AG09309 (cell line): ENCODE measurements around the gene HSPG2.

Source experiments
- DNase-seq: peaks from one replicate; pipeline ENCODE4 v3.0.0-alpha.2; 2010; ENCODE audit warnings: low read depth
- H3K4me3 ChIP-seq: 2 replicates; pipeline ENCODE4 v1.5.1; 2011; ENCODE audit warnings: mild to moderate bottlenecking, low read depth, low read length, moderate library complexity; ENCODE audit not compliant: control insufficient read depth
- TF ChIP-seq, protein P1 (sequence below): IDR thresholded peaks from 2 replicates; pipeline ENCODE4 v1.5.1; 2011; ENCODE audit warnings: mild to moderate bottlenecking, low read depth, low read length, inconsistent platforms; ENCODE audit not compliant: insufficient read depth, control insufficient read depth; ENCODE audit errors: missing control alignments

HSPG2 gene

DNA sequence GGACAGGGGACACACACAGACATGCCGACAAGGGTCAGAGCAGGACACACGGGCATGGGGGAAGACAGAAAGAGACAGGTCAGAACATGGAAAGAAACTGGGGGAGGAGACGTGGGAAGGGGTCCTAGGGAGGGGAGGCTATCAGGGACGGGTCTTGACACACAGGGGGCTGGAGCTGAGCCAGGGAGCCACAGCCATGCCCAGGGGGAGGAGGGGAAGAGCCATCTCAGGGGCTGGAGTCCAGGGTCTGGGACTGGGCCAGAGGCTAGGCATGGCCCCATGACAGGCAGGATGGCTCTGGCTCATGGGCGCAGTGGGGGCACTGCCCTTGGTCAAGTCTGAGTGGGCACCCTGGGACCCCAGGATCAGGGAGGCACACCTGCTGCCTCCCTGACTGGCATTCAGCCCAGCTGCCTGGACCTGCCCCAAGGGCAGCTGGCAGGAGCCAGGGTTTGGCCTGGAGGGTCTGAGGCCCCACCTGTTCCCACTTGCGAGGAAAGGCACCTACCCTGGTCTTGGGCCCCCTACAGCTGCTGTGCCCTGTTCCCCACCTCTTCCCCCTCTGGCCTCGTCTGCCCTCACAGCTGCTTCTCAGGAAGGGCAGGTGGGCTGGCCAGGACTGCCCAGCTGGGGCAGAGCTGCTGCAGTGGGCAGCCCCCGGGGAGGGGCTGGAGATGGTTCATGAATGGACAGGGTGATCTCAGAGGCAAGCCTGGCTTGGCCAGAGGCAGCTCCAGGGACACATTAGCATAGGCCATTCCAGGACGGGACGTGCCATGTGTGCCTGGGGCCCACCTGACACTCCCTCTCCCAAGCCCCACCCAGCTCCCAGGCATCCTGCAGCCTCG lies 42.9 kb downstream of the HSPG2 start:
- no peak for DNase-seq
- H3K4me3 ChIP-seq = no peak overlapping the region
- TF ChIP-seq, protein P1, sequence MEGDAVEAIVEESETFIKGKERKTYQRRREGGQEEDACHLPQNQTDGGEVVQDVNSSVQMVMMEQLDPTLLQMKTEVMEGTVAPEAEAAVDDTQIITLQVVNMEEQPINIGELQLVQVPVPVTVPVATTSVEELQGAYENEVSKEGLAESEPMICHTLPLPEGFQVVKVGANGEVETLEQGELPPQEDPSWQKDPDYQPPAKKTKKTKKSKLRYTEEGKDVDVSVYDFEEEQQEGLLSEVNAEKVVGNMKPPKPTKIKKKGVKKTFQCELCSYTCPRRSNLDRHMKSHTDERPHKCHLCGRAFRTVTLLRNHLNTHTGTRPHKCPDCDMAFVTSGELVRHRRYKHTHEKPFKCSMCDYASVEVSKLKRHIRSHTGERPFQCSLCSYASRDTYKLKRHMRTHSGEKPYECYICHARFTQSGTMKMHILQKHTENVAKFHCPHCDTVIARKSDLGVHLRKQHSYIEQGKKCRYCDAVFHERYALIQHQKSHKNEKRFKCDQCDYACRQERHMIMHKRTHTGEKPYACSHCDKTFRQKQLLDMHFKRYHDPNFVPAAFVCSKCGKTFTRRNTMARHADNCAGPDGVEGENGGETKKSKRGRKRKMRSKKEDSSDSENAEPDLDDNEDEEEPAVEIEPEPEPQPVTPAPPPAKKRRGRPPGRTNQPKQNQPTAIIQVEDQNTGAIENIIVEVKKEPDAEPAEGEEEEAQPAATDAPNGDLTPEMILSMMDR = no peak

DNA sequence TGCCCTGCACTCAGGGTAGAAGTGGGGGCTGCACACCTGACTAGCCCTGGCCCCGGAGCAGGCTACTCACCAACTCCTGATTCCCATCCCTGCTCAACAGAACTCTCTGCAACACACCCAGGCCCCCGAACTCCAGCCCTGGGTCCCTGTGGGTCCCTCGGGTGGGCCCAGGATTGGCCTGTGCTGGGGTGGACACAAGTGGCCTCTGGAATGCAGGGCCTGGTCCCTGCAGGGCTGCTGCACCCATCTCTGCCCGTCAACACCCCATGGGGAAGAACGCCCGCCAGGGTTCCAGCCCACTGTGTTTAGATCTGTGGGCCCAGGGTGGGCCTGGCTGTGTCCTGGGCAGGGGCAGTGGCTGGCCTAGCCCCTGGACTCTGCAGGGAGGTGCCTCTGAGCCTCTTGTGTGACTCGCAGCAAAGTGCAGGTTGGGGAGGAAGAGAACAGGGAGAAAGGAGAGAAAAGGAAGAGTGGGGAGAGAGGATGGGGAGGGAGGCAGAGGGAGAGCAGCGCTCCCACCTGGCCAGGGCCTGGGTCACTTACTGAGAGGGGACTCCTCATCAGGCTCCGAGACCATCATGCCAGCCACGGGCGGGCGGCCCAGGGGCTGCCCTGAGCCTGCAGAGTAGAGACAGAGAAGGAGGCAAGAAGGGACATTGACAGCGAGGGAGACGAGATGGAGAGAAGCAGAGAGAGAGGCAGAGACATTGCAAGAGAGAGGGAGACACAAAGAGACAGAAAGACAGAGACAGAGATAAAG lies 43.9 kb downstream of the HSPG2 start:
- TF ChIP-seq, protein P1 = no peak
- no peak overlapping the region for H3K4me3 ChIP-seq
- DNase-seq = no peak

DNA sequence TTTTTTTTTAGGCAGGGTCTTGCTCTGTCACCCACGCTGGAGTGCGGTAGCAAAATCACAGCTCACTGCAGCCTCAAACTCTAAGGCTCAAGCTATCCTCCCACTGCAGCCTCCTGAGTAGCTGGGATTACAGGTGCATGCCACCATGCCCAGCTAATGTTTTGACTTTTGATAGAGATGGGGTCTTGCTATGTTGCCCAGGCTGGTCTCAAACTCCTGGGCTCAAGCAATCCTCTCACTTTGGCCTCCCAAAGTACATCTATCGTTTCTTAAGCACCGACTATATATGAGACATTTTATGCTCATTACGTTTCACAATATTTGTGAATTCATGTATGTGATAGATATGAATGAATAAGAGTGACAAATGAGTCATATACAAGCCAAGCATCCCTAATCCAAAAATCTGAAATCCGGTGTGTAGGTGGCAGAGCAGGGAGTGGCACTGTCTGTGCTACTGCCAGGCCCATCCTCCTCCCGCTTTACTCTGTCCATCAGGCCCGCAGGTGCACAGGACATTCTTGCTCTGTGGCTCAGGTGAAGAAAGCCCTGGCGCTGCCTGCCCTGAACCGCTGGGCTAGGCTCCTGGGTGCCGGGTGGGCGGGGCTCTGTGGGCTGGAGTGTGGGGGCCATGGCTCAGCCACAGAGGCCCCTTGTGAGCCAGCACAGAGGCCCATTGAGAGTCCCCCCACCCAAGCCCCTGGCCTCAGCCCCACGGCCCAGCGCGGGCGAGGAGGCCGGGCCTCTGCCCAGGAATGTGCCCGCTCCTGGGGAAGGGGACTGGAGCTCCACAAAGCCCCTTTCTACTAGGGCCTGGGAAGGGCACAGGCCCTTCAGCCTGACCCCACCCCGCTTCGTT lies 45.3 kb downstream of the HSPG2 start:
- DNase-seq = no peak
- TF ChIP-seq, protein P1 = no peak
- H3K4me3 ChIP-seq = no peak overlapping the region

DNA sequence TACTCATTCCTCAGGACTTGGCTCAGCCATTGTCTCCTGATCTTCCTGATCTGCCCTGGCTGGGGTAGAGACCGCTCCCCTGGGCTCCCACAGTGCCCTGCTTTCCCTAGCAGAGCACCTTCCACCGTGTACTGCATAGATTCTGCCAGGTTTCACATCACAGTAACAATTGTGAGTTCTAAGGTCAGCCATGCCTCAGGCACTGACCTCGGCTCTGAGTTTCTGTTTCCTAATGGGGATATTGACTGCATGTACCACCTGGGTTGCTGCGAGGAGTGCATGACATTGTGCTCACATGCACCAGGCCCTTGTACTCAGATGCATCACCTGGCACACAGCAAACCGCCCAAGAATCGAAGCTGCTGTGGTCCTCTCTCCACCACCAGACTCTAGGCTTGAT lies 46.0 kb downstream of the HSPG2 start:
- no peak overlapping the region for H3K4me3 ChIP-seq
- TF ChIP-seq, protein P1 = no peak
- DNase-seq = no peak

DNA sequence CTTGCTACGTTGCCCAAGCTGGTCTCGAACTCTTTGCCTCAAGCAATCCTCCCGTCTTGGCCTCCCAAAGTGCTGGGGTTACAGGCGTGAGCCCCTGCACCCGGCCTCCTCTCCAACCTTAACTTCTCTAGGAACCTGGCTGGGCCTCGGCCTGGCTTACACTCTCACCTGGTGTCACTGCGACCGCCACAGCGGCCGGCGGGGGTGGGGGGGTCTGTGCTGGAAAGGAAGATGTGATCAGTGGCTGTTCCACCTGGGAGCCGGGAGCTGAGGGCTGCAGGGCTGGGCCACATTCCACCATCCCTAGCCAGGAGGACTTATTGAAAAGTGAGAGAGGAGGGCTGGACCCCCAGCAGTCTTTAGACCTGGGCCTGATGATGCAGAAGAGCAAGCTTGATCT lies 48.6 kb downstream of the HSPG2 start:
- DNase-seq = no peak
- TF ChIP-seq, protein P1 = no peak
- no peak overlapping the region for H3K4me3 ChIP-seq

DNA sequence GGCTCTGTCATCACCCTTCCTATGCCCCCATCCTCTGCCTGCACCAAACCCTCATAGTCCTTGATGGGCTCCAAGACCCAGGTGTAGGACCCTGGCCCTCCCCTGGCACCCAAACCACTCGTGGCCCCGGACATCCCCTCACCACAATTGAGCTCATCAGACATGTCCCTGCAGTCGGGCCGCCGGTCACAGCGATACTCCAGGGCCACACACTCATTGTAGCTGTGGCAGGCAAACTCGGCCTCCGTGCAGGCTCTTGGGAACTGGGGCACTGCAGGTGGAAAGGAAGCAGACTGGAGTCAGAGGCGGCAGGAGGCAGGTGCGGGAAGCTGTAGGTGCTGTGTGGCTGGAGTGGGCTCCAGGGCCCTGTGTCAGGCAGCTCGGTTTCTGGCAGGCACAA lies 49.3 kb downstream of the HSPG2 start:
- DNase-seq = no peak
- no peak overlapping the region for H3K4me3 ChIP-seq

More for the DNA sequence above, 49.3 kb downstream of the HSPG2 start:
- TF ChIP-seq, protein P1 = no peak
